ENCODE results near the gene RPN2. TPM values are rescaled to one million over a fixed set of nuclear protein-coding genes. Genes with fewer than 3 reads are reported as not detected.

RPN2 gene
- polyA plus RNA-seq, 1 experiment = 834 TPM

DNA sequence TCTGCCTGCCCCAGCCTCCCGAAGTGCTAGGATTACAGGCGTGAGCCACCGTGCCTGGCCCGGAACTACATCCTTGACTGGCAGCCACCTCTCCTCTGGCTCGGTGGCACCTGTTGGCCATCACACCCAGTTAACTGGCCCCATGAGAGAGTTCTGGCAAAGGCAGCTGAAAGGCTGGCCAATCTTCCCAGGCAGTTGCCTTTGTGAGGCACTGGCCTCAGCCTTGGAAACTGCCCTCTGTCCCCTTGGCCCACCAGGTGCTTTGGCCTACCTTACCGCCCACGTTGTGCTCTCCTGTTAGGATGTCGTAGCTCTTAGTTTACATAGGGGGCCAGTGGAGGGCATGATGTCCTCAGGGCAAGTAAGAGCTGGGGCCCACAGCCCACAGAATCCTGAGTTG lies 100.7 kb downstream of the RPN2 start:
- DNase-seq (ENCODE audit: low read depth) = no peak
- no peak overlapping the region for H3K4me3 ChIP-seq (ENCODE audit: low read depth, low read length)
- CTCF ChIA-PET = interaction anchor here (0.9 to 13.3 kb wide), 6 partner anchors 17 to 259 kb away, joined by 3 to 173 read pairs (median 6); partner anchors contain the start of gene SRC
- POLR2A ChIA-PET = interaction anchor here (0.6 kb wide), 2 partner anchors 16 to 125 kb away, joined by 3 read pairs; no protein-coding TSS in a partner anchor
- TF ChIP-seq, protein P1, sequence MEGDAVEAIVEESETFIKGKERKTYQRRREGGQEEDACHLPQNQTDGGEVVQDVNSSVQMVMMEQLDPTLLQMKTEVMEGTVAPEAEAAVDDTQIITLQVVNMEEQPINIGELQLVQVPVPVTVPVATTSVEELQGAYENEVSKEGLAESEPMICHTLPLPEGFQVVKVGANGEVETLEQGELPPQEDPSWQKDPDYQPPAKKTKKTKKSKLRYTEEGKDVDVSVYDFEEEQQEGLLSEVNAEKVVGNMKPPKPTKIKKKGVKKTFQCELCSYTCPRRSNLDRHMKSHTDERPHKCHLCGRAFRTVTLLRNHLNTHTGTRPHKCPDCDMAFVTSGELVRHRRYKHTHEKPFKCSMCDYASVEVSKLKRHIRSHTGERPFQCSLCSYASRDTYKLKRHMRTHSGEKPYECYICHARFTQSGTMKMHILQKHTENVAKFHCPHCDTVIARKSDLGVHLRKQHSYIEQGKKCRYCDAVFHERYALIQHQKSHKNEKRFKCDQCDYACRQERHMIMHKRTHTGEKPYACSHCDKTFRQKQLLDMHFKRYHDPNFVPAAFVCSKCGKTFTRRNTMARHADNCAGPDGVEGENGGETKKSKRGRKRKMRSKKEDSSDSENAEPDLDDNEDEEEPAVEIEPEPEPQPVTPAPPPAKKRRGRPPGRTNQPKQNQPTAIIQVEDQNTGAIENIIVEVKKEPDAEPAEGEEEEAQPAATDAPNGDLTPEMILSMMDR (IDR thresholded peaks at IDR 0.05; ENCODE audit: insufficient read depth, low read depth, low read length) = no peak
- no peaks in the 10 kb centered on the region for H3K36me3 ChIP-seq (ENCODE audit: control insufficient read depth, insufficient read depth, low read length)
- H3K27me3 ChIP-seq (ENCODE audit: control insufficient read depth, insufficient read depth, low read length) = no peaks in the 10 kb centered on the region; the same call in 1 of the 2 replicates

DNA sequence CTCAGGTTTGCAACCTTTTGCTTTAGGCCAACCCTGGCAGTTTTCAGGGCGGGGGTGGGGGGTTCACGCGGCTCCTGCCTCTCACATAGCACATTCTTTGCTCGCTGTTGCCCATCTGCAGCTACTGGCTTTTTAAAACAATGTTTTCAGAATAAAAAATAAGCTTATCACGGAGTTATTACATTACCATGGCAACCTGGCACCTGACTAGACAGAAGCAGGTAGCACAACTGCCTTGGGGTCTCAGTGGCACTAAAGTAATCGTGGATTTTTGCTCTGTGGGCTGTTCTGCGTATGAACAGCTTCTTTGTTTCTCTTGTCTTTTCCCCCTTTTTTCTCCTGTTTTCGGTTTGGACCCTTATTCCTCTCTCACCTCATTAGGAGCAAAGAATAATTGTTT lies 101.3 kb downstream of the RPN2 start:
- Histone ChIP-seq H3K4me3 (ENCODE audit: low read depth, low read length) (no peak overlapping the region), H3K27me3 (ENCODE audit: control insufficient read depth, insufficient read depth, low read length) (no peaks in the 10 kb centered on the region; the same call in 1 of the 2 replicates), H3K36me3 (ENCODE audit: control insufficient read depth, insufficient read depth, low read length) (no peaks in the 10 kb centered on the region)
- ChIA-PET POLR2A (interaction anchor here (0.6 kb wide), 1 partner anchor 16 kb away, joined by 3 read pairs; no protein-coding TSS in a partner anchor), CTCF (interaction anchor here (0.5 to 13.3 kb wide), 8 partner anchors 10 to 252 kb away, joined by 3 to 173 read pairs (median 6); partner anchors contain the start of gene SRC)
- no peak for DNase-seq (ENCODE audit: low read depth)
- TF ChIP-seq, protein P1 (IDR thresholded peaks at IDR 0.05; ENCODE audit: insufficient read depth, low read depth, low read length) = no peak

DNA sequence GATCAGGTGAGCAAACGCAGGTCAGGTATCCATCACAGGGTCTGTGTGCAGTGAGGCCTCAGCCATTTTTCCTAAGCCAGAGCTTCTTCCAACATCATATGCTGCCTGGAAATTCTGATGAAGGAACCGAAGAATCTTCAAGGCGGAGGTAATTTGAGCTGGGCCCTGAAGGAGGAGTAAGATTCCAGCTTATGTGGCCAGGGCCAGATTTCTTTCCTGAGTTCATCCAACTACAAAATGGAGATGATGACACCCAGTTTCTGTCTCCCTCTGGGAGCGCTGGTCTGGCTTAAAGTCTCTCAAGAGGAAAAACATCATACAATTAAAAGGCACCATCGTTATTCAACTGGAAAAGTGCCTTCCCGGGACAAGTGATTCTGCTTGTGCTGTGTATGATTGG lies 103.4 kb downstream of the RPN2 start:
- Histone ChIP-seq H3K27me3 (ENCODE audit: control insufficient read depth, insufficient read depth, low read length) (no peaks in the 10 kb centered on the region; the same call in 1 of the 2 replicates), H3K4me3 (ENCODE audit: low read depth, low read length) (no peak overlapping the region), H3K36me3 (ENCODE audit: control insufficient read depth, insufficient read depth, low read length) (no peaks in the 10 kb centered on the region)
- ChIA-PET POLR2A (no interaction called here), CTCF (interaction anchor here (0.9 to 13.3 kb wide), 20 partner anchors 9 to 256 kb away, joined by 3 to 173 read pairs (median 5); no protein-coding TSS in a partner anchor)
- no peak for DNase-seq (ENCODE audit: low read depth)
- TF ChIP-seq, protein P1 (IDR thresholded peaks at IDR 0.05; ENCODE audit: insufficient read depth, low read depth, low read length) = peak; percentile 71

DNA sequence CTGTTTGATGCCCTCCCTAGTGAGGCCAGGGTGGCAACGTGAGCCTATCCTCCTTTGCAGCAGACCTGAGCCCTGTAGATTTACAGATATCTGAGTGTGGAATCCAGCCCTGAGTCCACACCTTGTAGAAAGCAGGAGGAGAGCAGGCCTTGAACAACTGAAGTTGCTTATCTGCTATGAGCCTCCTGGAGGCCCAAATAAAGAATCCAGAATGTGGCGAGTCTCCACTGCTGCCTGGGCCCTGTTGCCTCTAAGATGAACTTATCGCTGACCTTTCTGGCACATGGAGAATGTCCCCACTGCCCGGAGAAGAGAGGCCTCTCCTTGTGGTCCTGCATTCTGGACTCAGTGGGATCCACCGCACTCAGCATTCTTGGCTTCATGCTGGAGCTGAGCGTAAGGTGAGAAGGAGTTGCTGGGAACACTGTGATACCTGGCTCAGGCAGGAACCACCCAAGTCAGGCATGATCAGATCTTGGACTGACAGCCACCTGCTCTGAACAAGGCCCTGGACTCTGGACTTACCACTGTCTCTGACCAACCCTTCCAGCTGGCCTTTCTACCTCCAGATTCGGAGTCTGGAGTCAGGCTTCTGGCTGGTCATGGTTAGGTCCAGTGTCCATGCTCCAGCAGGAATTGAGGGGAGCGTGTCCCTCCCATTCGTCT lies 104.5 kb downstream of the RPN2 start:
- TF ChIP-seq, protein P1 (IDR thresholded peaks at IDR 0.05; ENCODE audit: insufficient read depth, low read depth, low read length) = no peak
- H3K4me3 ChIP-seq (ENCODE audit: low read depth, low read length) = no peak overlapping the region
- CTCF ChIA-PET = interaction anchor here (1.3 to 13.3 kb wide), 6 partner anchors 10 to 249 kb away, joined by 3 to 173 read pairs (median 11); no protein-coding TSS in a partner anchor
- no peaks in the 10 kb centered on the region; the same call in 1 of the 2 replicates for H3K27me3 ChIP-seq (ENCODE audit: control insufficient read depth, insufficient read depth, low read length)
- no peaks in the 10 kb centered on the region for H3K36me3 ChIP-seq (ENCODE audit: control insufficient read depth, insufficient read depth, low read length)
- POLR2A ChIA-PET = interaction anchor here (0.5 kb wide), 1 partner anchor 234 kb away, joined by 9 read pairs; no protein-coding TSS in a partner anchor
- no peak for DNase-seq (ENCODE audit: low read depth)

DNA sequence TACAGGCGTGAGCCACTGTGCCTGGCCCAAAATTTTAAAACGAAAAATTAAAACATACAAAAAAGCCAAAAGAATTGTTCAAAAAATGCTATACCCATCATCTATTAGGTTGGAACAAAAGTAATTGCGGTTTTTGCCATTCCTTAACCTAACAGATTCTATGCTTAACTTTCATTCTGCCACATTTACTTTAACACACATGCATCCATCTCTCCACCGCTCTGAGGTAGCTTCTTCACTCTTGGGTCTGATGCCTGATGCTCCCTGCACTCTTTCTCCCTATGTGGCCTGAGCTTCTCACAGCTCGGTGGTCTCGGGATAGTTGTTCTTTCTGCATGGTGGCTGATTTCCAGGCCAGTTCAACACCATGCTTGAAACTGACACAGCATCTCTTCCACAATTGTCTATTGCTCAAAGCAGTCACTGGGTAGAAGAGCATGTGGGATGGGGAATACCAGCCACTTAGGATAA lies 105.6 kb downstream of the RPN2 start:
- CTCF ChIA-PET = interaction anchor here (0.6 to 13.3 kb wide), 7 partner anchors 8 to 119 kb away, joined by 3 to 173 read pairs (median 4); no protein-coding TSS in a partner anchor
- H3K4me3 ChIP-seq (ENCODE audit: low read depth, low read length) = no peak overlapping the region
- POLR2A ChIA-PET = no interaction called here
- TF ChIP-seq, protein P1 (IDR thresholded peaks at IDR 0.05; ENCODE audit: insufficient read depth, low read depth, low read length) = no peak
- no peak for DNase-seq (ENCODE audit: low read depth)
- H3K27me3 ChIP-seq (ENCODE audit: control insufficient read depth, insufficient read depth, low read length) = no peaks in the 10 kb centered on the region; the same call in 1 of the 2 replicates
- no peaks in the 10 kb centered on the region for H3K36me3 ChIP-seq (ENCODE audit: control insufficient read depth, insufficient read depth, low read length)
